ENCODE measurements around the gene ADAM17. TPM values are rescaled to one million over a fixed set of nuclear protein-coding genes. Genes with fewer than 3 reads are reported as not detected.

ADAM17 gene
- total RNA-seq, 3 donors from 2014 or later, result 32.2 to 65.9 (median 48.8) TPM

GRCh38 chr2:9525266-9525665 lies 30.4 kb downstream of the ADAM17 start:
- H3K36me3 ChIP-seq, result peaks cover 4% of the 10 kb centered on the region

GRCh38 chr2:9524291-9524690 lies 31.3 kb downstream of the ADAM17 start:
- H3K9me3 ChIP-seq, result no peaks in the 10 kb centered on the region
- DNase-seq (ENCODE audit: low spot score in 2 of 2), result no peak
- intact Hi-C loops (cut with DNase I; ENCODE audit: low total_unique reads), result no loop called here
- H3K4me1 ChIP-seq, result no peaks in the 10 kb centered on the region
- no peak overlapping the region for H3K27ac ChIP-seq
- H3K4me3 ChIP-seq, result no peak overlapping the region
- TF ChIP-seq POLR2A (IDR thresholded peaks at IDR 0.05), result no peak
- no peaks in the 10 kb centered on the region for H3K27me3 ChIP-seq
- peaks cover 4% of the 10 kb centered on the region for H3K36me3 ChIP-seq

More at GRCh38 chr2:9525266-9525665, 30.4 kb downstream of the ADAM17 start:
- TF ChIP-seq POLR2A (IDR thresholded peaks at IDR 0.05) (no peak), CTCF (IDR thresholded peaks at IDR 0.05) (no peak), POLR2AphosphoS5 (IDR thresholded peaks at IDR 0.05) (no peak)
- DNase-seq (ENCODE audit: low spot score in 2 of 2), result no peak
- Histone ChIP-seq H3K27ac (no peak overlapping the region), H3K4me3 (no peak overlapping the region), H3K9me3 (no peaks in the 10 kb centered on the region), H3K4me1 (no peaks in the 10 kb centered on the region), H3K27me3 (no peaks in the 10 kb centered on the region)
- intact Hi-C loops (cut with DNase I; ENCODE audit: low total_unique reads), result no loop called here

- Histone ChIP-seq H3K27me3 (no peaks in the 10 kb centered on the region), H3K4me3 (no peak overlapping the region), H3K27ac (no peak overlapping the region), H3K36me3 (peaks cover 5% of the 10 kb centered on the region), H3K9me3 (no peaks in the 10 kb centered on the region), H3K4me1 (no peaks in the 10 kb centered on the region)
- no peak for TF ChIP-seq CTCF (IDR thresholded peaks at IDR 0.05)
- TF ChIP-seq POLR2AphosphoS5 (IDR thresholded peaks at IDR 0.05), result no peak
- TF ChIP-seq POLR2A (IDR thresholded peaks at IDR 0.05), result no peak
- DNase-seq (ENCODE audit: low spot score in 2 of 2), result no peak
- intact Hi-C loops (cut with DNase I; ENCODE audit: low total_unique reads), result no loop called here
Observed at GRCh38 chr2:9519250-9519649, 36.4 kb downstream of the ADAM17 start.

- Histone ChIP-seq H3K4me3 (no peak overlapping the region), H3K27ac (no peak overlapping the region), H3K36me3 (peaks cover 5% of the 10 kb centered on the region), H3K9me3 (no peaks in the 10 kb centered on the region), H3K4me1 (no peaks in the 10 kb centered on the region), H3K27me3 (no peaks in the 10 kb centered on the region)
- DNase-seq (ENCODE audit: low spot score in 2 of 2), result no peak
- no peak for TF ChIP-seq CTCF (IDR thresholded peaks at IDR 0.05)
- TF ChIP-seq POLR2AphosphoS5 (IDR thresholded peaks at IDR 0.05), result no peak
- TF ChIP-seq POLR2A (IDR thresholded peaks at IDR 0.05), result no peak
- intact Hi-C loops (cut with DNase I; ENCODE audit: low total_unique reads), result no loop called here
Observed at GRCh38 chr2:9518780-9519179, 36.9 kb downstream of the ADAM17 start.

- TF ChIP-seq POLR2A (IDR thresholded peaks at IDR 0.05), result no peak
- TF ChIP-seq CTCF (IDR thresholded peaks at IDR 0.05), result no peak
- no peak for TF ChIP-seq POLR2AphosphoS5 (IDR thresholded peaks at IDR 0.05)
- no peaks in the 10 kb centered on the region for H3K27me3 ChIP-seq
- no peak overlapping the region for H3K4me3 ChIP-seq
- DNase-seq (ENCODE audit: low spot score in 2 of 2), result no peak
- H3K4me1 ChIP-seq, result no peaks in the 10 kb centered on the region
- intact Hi-C loops (cut with DNase I; ENCODE audit: low total_unique reads), result no loop called here
- no peaks in the 10 kb centered on the region for H3K9me3 ChIP-seq
- peaks cover 5% of the 10 kb centered on the region for H3K36me3 ChIP-seq
- H3K27ac ChIP-seq, result no peak overlapping the region
Observed at GRCh38 chr2:9518163-9518562, 37.5 kb downstream of the ADAM17 start.

Measured in breast epithelium (tissue), 4 donors.